Transverse colon (tissue), 4 donors: ENCODE data around the gene DAPP1. TPM values are rescaled to one million over a fixed set of nuclear protein-coding genes. Genes with fewer than 3 reads are reported as not detected.

Experiments
- DNase-seq: peaks from one replicate; pipeline ENCODE4 v3.0.0-alpha.2; 2019
- H3K27ac ChIP-seq, 4 donors: fragments of 200-600 bp; sonication (generic); 2 replicates each; pipeline ENCODE4 v1.5.1; 2016 to 2018; ENCODE audit warnings: inconsistent platforms in 4 of 4
- H3K27me3 ChIP-seq: fragments of 200-600 bp; sonication (generic); 2 replicates; pipeline ENCODE4 v1.5.1; 2017; ENCODE audit warnings: inconsistent platforms
- H3K36me3 ChIP-seq, 4 donors: fragments of 200-600 bp; sonication (generic); 2 replicates each; pipeline ENCODE4 v1.5.1; 2017 to 2019; ENCODE audit warnings: inconsistent platforms in 4 of 4
- H3K4me1 ChIP-seq, 4 donors: fragments of 200-600 bp; sonication (generic); 2 replicates each; pipeline ENCODE4 v1.5.1; 2017 to 2020; ENCODE audit warnings: inconsistent platforms in 4 of 4
- H3K4me3 ChIP-seq, 4 donors: fragments of 200-600 bp; sonication (generic); 1 replicate in 1 of 4; 2 replicates in 3 of 4; pipeline versions ENCODE4 v1.5.1 to v1.6.1; 2017 to 2019; ENCODE audit warnings: inconsistent platforms in 4 of 4
- H3K9me3 ChIP-seq, 2 donors: fragments of 200-600 bp; sonication (generic); 2 replicates each; pipeline ENCODE4 v1.5.1; 2017 to 2019; ENCODE audit warnings: inconsistent platforms in 2 of 2
- CTCF ChIP-seq, 5 experiments: fragments of 200-600 bp in 3 of 5; fragments of 450-650 bp in 2 of 5; sonication (generic) in 3 of 5; IDR thresholded peaks; 1 replicate in 2 of 5; 2 replicates in 3 of 5; pipeline ENCODE4 v1.5.1; 2016 to 2017; ENCODE audit warnings: antibody characterized with exemption in 5 of 5, inconsistent platforms in 3 of 5, mild to moderate bottlenecking in 2 of 5, moderate library complexity in 1 of 5
- EP300 ChIP-seq: sonication (generic); formaldehyde crosslinking; IDR thresholded peaks from one replicate; pipeline ENCODE4 v1.6.1; 2017; ENCODE audit warnings: antibody characterized with exemption, low read depth
- POLR2A ChIP-seq: fragments of 450-650 bp; IDR thresholded peaks from one replicate; pipeline ENCODE4 v1.6.1; 2016; ENCODE audit warnings: antibody characterized with exemption, mild to moderate bottlenecking, moderate library complexity
- POLR2AphosphoS5 ChIP-seq, 3 donors: sonication (generic); formaldehyde crosslinking; IDR thresholded peaks; one replicate each; pipeline ENCODE4 v1.6.1; 2016; ENCODE audit warnings: antibody characterized with exemption in 3 of 3
- WGBS, 2 donors: methylation state at CpG; one replicate each; pipeline ENCODE4 v1.1.5; 2018; ENCODE audit warnings: low coverage in 1 of 2; 5-methylcytosine and 5-hydroxymethylcytosine counted together
- in situ Hi-C, 4 donors: fragments of 200-750 bp; cut with MboI; loops; one replicate each; pipeline versions ENCODE4 v1.15.0 to v1.15.1; 2017; ENCODE audit warnings: low sequenced_read_pairs in 3 of 4, low pct_ligation_motif_present in 1 of 4, low pct_unique_long_range_greater_than_20kb in 1 of 4
- intact Hi-C: fragments of 100-400 bp; cut with DNase I; formaldehyde crosslinking; loops from one replicate; pipeline ENCODE4 v1.15.1; 2023; ENCODE audit warnings: low total_unique reads
- total RNA-seq, 4 donors: library from RNA; depleted of rRNA; stranded (reverse); fragments of >200 nt; gene quantifications; one replicate each; pipeline ENCODE4 v1.1.0, GENCODE V29; 2016

DAPP1 gene
- total RNA-seq, 4 donors from 2014 or later = 0.41 to 10.7 (median 7.6) TPM

DNA sequence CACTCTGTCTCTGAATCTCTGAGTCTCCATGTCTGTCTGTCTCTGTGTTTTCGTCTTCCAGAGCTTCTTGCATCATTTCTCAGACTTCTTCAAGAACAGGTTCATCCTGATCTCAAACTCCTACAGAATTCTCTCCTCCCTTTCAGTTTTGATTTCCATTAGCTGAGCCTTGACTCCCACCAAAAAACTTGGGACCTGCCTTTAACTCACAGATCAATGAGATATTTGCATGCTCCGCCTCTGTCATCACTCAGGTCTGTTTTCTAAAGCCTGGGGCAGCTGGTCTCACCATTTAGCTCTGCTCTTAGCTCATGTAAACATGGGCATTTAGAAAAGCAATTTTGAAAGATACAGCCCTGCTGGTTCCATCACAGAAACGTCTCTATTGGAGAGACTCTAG lies 8.6 kb downstream of the DAPP1 start:
- H3K9me3 ChIP-seq = no peaks in the 10 kb centered on the region
- in situ Hi-C loops (no loop called here), intact Hi-C loops (no loop called here)
- no peaks in the 10 kb centered on the region for H3K27me3 ChIP-seq
- no peaks in the 10 kb centered on the region for H3K36me3 ChIP-seq
- WGBS, 2 donors = 85 to 89% methylated on average over 1 to 3 of the region's 3 CpGs
- H3K4me3 ChIP-seq = no peak overlapping the region
- DNase-seq = no peak
- no peak for TF ChIP-seq POLR2A
- no peak for TF ChIP-seq EP300
- H3K4me1 ChIP-seq = peaks cover 0 to 3% (median 0%) of the 10 kb centered on the region in 4 donors
- H3K27ac ChIP-seq = no peak overlapping the region

- Histone ChIP-seq H3K27me3 (no peaks in the 10 kb centered on the region), H3K4me3 (no peak overlapping the region), H3K36me3 (no peaks in the 10 kb centered on the region), H3K4me1 (peaks cover 0 to 3% (median 0%) of the 10 kb centered on the region in 4 donors), H3K27ac (no peak overlapping the region), H3K9me3 (no peaks in the 10 kb centered on the region)
- TF ChIP-seq POLR2A (no peak), POLR2AphosphoS5 (IDR thresholded peaks at IDR 0.05) (no peak), CTCF (IDR thresholded peaks at IDR 0.05) (no peak), EP300 (no peak)
- DNase-seq = no peak
- intact Hi-C loops (no loop called here), in situ Hi-C loops (no loop called here)
- WGBS, 2 donors = 86 to 100% methylated on average over 1 of the region's 1 CpG
Observed at GRCh38 chr4:99826016-99826415, 9.4 kb downstream of the DAPP1 start.

DNA sequence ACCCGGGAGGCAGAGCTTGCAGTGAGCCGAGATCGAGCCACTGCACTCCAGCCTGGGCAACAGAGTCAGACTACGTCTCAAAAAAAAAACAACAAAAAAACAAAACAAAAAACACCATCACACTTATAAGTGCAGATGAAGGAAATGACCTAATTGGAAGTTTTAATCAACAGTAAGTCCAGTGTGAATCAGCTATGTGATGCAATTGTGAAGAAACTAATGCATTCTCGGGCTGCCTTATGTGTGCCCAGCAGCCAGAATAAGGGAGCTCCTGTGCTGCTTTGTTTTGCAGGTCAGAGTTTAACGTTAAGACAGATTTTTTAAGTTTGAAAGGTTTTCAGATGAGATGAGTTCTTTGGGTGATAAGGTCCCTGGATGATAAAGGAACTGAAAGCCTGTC lies 10.8 kb downstream of the DAPP1 start:
- H3K4me3 ChIP-seq = no peak overlapping the region
- in situ Hi-C loops = no loop called here
- DNase-seq = no peak
- TF ChIP-seq POLR2AphosphoS5 (IDR thresholded peaks at IDR 0.05) (no peak), EP300 (no peak), CTCF (IDR thresholded peaks at IDR 0.05) (no peak)
- 92 to 96% methylated on average over 3 to 6 of the region's 6 CpGs for WGBS, 2 donors
- H3K4me1 ChIP-seq = peaks cover 3 to 5% (median 3%) of the 10 kb centered on the region in 4 donors
- H3K36me3 ChIP-seq = no peaks in the 10 kb centered on the region
- H3K27ac ChIP-seq = no peak overlapping the region
- no peaks in the 10 kb centered on the region for H3K9me3 ChIP-seq
- H3K27me3 ChIP-seq = no peaks in the 10 kb centered on the region
- intact Hi-C loops = no loop called here

GRCh38 chr4:99827857-99828256 lies 11.2 kb downstream of the DAPP1 start:
- in situ Hi-C loops = no loop called here

More at GRCh38 chr4:99827857-99828256, 11.2 kb downstream of the DAPP1 start:
- WGBS, 2 donors = 79 to 86% methylated on average over 1 of the region's 1 CpG
- Histone ChIP-seq H3K27ac (no peak overlapping the region), H3K36me3 (no peaks in the 10 kb centered on the region), H3K4me1 (peaks cover 3 to 9% (median 7%) of the 10 kb centered on the region in 4 donors), H3K9me3 (no peaks in the 10 kb centered on the region), H3K27me3 (no peaks in the 10 kb centered on the region), H3K4me3 (no peak overlapping the region)
- intact Hi-C loops = no loop called here
- TF ChIP-seq CTCF (IDR thresholded peaks at IDR 0.05) = no peak
- TF ChIP-seq EP300 = no peak
- no peak for TF ChIP-seq POLR2A
- TF ChIP-seq POLR2AphosphoS5 (IDR thresholded peaks at IDR 0.05) = no peak
- no peak for DNase-seq
